HG03135 (cell line): ENCODE measurements around the gene FOXA2.
"Not testable (repeated sequence)": the region's sequence is repeated elsewhere in the genome, so short reads cannot be mapped to it uniquely, and the experiment has no call there.

Source experiments
- ATAC-seq: cut with Tn5 transposase; IDR thresholded peaks from one replicate; pipeline ENCODE4 v1.9.1; 2021; ENCODE audit warnings: mild to moderate bottlenecking, moderate library complexity; ENCODE audit not compliant: unreplicated experiment

Gene FOXA2

GRCh38 chr20:22584522-22584921 is at the start of gene FOXA2:
Gene FOXA2 (minus strand): TSS chr20:22584572. CDS start chr20:22584278, 294 bp downstream.
- ATAC-seq = no peak

GRCh38 chr20:22630701-22631100 is 46.3 kb upstream of the FOXA2 start:
- ATAC-seq = no peak

GRCh38 chr20:22629927-22630326 is 45.6 kb upstream of the FOXA2 start:
- no peak for ATAC-seq

- ATAC-seq = no peak
Observed at GRCh38 chr20:22629447-22629846, 45.1 kb upstream of the FOXA2 start.

- no peak for ATAC-seq
Observed at GRCh38 chr20:22626496-22626895, 42.1 kb upstream of the FOXA2 start.

GRCh38 chr20:22623211-22623610 is 38.8 kb upstream of the FOXA2 start:
- ATAC-seq = no peak

GRCh38 chr20:22620342-22620741 is 36.0 kb upstream of the FOXA2 start:
- no peak for ATAC-seq

GRCh38 chr20:22619806-22620205 is 35.4 kb upstream of the FOXA2 start:
- no peak for ATAC-seq

GRCh38 chr20:22619272-22619671 is 34.9 kb upstream of the FOXA2 start:
- ATAC-seq = no peak

- ATAC-seq = no peak
Observed at GRCh38 chr20:22617160-22617559, 32.8 kb upstream of the FOXA2 start.

- ATAC-seq = no peak
Observed at GRCh38 chr20:22616551-22616950, 32.2 kb upstream of the FOXA2 start.

GRCh38 chr20:22615425-22615824 is 31.1 kb upstream of the FOXA2 start:
- no peak for ATAC-seq

GRCh38 chr20:22611636-22612035 is 27.3 kb upstream of the FOXA2 start:
- ATAC-seq = no peak

- no peak for ATAC-seq
Observed at GRCh38 chr20:22607695-22608094, 23.3 kb upstream of the FOXA2 start.

GRCh38 chr20:22604815-22605214 is 20.4 kb upstream of the FOXA2 start:
- ATAC-seq = no peak

- no peak for ATAC-seq
Observed at GRCh38 chr20:22601361-22602141, 17.2 kb upstream of the FOXA2 start.

- ATAC-seq = not testable (repeated sequence)
Observed at GRCh38 chr20:22599258-22599657, 14.9 kb upstream of the FOXA2 start.

- ATAC-seq = no peak
Observed at GRCh38 chr20:22597303-22597702, 12.9 kb upstream of the FOXA2 start.

- no peak for ATAC-seq
Observed at GRCh38 chr20:22590662-22591061, 6.3 kb upstream of the FOXA2 start.

- no peak for ATAC-seq
Observed at GRCh38 chr20:22586645-22587310, 2.4 kb upstream of the FOXA2 start.

GRCh38 chr20:22585786-22586493 is 1.6 kb upstream of the FOXA2 start:
- ATAC-seq = no peak
